HepG2 (cell line): ENCODE results near the gene GMEB1. TPM values are rescaled to one million over a fixed set of nuclear protein-coding genes. Genes with fewer than 3 reads are reported as not detected.

Source experiments
- AGO2 ChIP-seq: fragments of 200-400 bp; formaldehyde crosslinking; optimal IDR thresholded peaks from 2 replicates; pipeline ENCODE3; 2017; ENCODE audit warnings: mild to moderate bottlenecking, low read depth, low read length, moderate library complexity
- ATM ChIP-seq: fragments of 450-650 bp; IDR thresholded peaks from 2 replicates; pipeline ENCODE4 v1.7.1; 2017; ENCODE audit warnings: mild to moderate bottlenecking, borderline replicate concordance
- DPF2 ChIP-seq: sonication (generic); formaldehyde crosslinking; IDR thresholded peaks from 2 replicates; pipeline ENCODE4 v1.4.0; 2020; ENCODE audit warnings: mild to moderate bottlenecking, low read depth, missing genetic modification reagents, borderline replicate concordance
- FUBP1 ChIP-seq: sonication (generic); formaldehyde crosslinking; IDR thresholded peaks from 2 replicates; pipeline ENCODE4 v1.5.1; 2020; ENCODE audit warnings: missing genetic modification reagents, mild to moderate bottlenecking, borderline replicate concordance
- HNRNPH1 ChIP-seq: fragments of 200-400 bp; formaldehyde crosslinking; optimal IDR thresholded peaks from 2 replicates; pipeline ENCODE3; 2017; ENCODE audit warnings: mild to moderate bottlenecking, low read depth, low read length
- HOXD1 ChIP-seq: sonication (generic); formaldehyde crosslinking; IDR thresholded peaks from 2 replicates; pipeline ENCODE4 v1.5.0; 2020; ENCODE audit warnings: missing genetic modification reagents
- MEIS1 ChIP-seq: sonication (generic); formaldehyde crosslinking; IDR thresholded peaks from 2 replicates; pipeline ENCODE4 v1.9.0; 2021; ENCODE audit warnings: mild to moderate bottlenecking, missing genetic modification reagents, moderate library complexity, borderline replicate concordance
- MTA3 ChIP-seq: sonication (generic); formaldehyde crosslinking; IDR thresholded peaks from 2 replicates; pipeline ENCODE4 v1.4.0; 2020; ENCODE audit warnings: missing genetic modification reagents
- NFYC ChIP-seq: IDR thresholded peaks from 2 replicates; pipeline ENCODE4 v1.6.1; 2016; ENCODE audit warnings: missing genetic modification reagents, missing compliant biosample characterization
- PCBP2 ChIP-seq: fragments of 200-400 bp; formaldehyde crosslinking; optimal IDR thresholded peaks from 2 replicates; pipeline ENCODE3; 2018; ENCODE audit warnings: low read length, low read depth; ENCODE audit not compliant: poor library complexity, severe bottlenecking
- SMARCE1 ChIP-seq: fragments of 450-650 bp; IDR thresholded peaks from 2 replicates; pipeline ENCODE4 v1.6.1; 2017; ENCODE audit warnings: borderline replicate concordance
- SP140L ChIP-seq: sonication (generic); formaldehyde crosslinking; IDR thresholded peaks from 2 replicates; pipeline ENCODE4 v1.4.0; 2020; ENCODE audit warnings: missing genetic modification reagents, borderline replicate concordance
- SRF ChIP-seq: IDR thresholded peaks from 2 replicates; pipeline ENCODE4 v1.6.1; 2011; ENCODE audit warnings: mild to moderate bottlenecking, low read depth, low read length, moderate library complexity
- TCF7 ChIP-seq: sonication (generic); IDR thresholded peaks from 2 replicates; pipeline ENCODE4 v1.6.1; 2016; ENCODE audit warnings: antibody characterized with exemption, low read depth
- TMF1 ChIP-seq: sonication (generic); formaldehyde crosslinking; IDR thresholded peaks from 2 replicates; pipeline ENCODE4 v1.8.1; 2022; ENCODE audit warnings: low read depth, missing genetic modification reagents
- ZBTB46 ChIP-seq: sonication (generic); formaldehyde crosslinking; IDR thresholded peaks from 2 replicates; pipeline ENCODE4 v1.4.0; 2020; ENCODE audit warnings: mild to moderate bottlenecking, missing genetic modification reagents, borderline replicate concordance
- ZFP36L1 ChIP-seq: sonication (generic); formaldehyde crosslinking; IDR thresholded peaks from 2 replicates; pipeline ENCODE4 v1.8.0; 2022; ENCODE audit warnings: mild to moderate bottlenecking, missing genetic modification reagents, moderate library complexity
- ZNF160 ChIP-seq: sonication (generic); formaldehyde crosslinking; IDR thresholded peaks from 2 replicates; pipeline ENCODE4 v1.8.0; 2022; ENCODE audit warnings: mild to moderate bottlenecking, inconsistent platforms, missing genetic modification reagents
- ZNF224 ChIP-seq: sonication (generic); formaldehyde crosslinking; IDR thresholded peaks from 2 replicates; pipeline ENCODE4 v1.5.0; 2020; ENCODE audit warnings: mild to moderate bottlenecking, missing genetic modification reagents
- ZNF235 ChIP-seq: sonication (generic); formaldehyde crosslinking; IDR thresholded peaks from 2 replicates; pipeline ENCODE4 v1.8.1; 2023; ENCODE audit warnings: mild to moderate bottlenecking, missing genetic modification reagents, borderline replicate concordance
- ZNF605 ChIP-seq: sonication (generic); formaldehyde crosslinking; IDR thresholded peaks from 2 replicates; pipeline ENCODE4 v1.8.0; 2022; ENCODE audit warnings: mild to moderate bottlenecking, missing genetic modification reagents
- ZNF670 ChIP-seq: sonication (generic); formaldehyde crosslinking; IDR thresholded peaks from 2 replicates; pipeline ENCODE4 v1.8.0; 2022; ENCODE audit warnings: mild to moderate bottlenecking, missing genetic modification reagents, borderline replicate concordance
- ZNF720 ChIP-seq: sonication (generic); formaldehyde crosslinking; IDR thresholded peaks from 2 replicates; pipeline ENCODE4 v1.4.0; 2020; ENCODE audit warnings: missing genetic modification reagents
- ZNF724P ChIP-seq: sonication (generic); formaldehyde crosslinking; IDR thresholded peaks from 2 replicates; pipeline ENCODE4 v1.8.0; 2022; ENCODE audit warnings: missing genetic modification reagents, borderline replicate concordance
- ZSCAN12 ChIP-seq: sonication (generic); formaldehyde crosslinking; IDR thresholded peaks from 2 replicates; pipeline ENCODE4 v1.9.0; 2021; ENCODE audit warnings: mild to moderate bottlenecking, missing genetic modification reagents
- polyA plus RNA-seq, 8 experiments: library from polyadenylated mRNA; depleted of rRNA in 3 of 8; stranded (reverse) in 7 of 8; unstranded in 1 of 8; fragments of >200 nt; fragmentation: Illumina TruSeq in 4 of 8; extraction: Trizol in 4 of 8; gene quantifications; 2 replicates each; pipeline versions ENCODE4 v1.2.1 to v1.2.3, GENCODE V29; 2011 to 2016; ENCODE audit warnings: low read depth in 4 of 8, missing spikeins in 1 of 8, mixed read lengths in 1 of 8; ENCODE audit not compliant: insufficient read depth in 1 of 8
- total RNA-seq, 5 experiments: library from RNA; depleted of rRNA; stranded (reverse); fragments of >200 nt; fragmentation: Illumina TruSeq; extraction: Trizol; gene quantifications; 2 replicates each; pipeline ENCODE4 v1.2.3, GENCODE V29; 2016; ENCODE audit warnings: low read depth in 1 of 5
- TF ChIP-seq, protein P1 (sequence below): sonication (generic); formaldehyde crosslinking; IDR thresholded peaks from 2 replicates; pipeline ENCODE4 v1.4.0; 2020; ENCODE audit warnings: missing genetic modification reagents

GMEB1 gene
- total and polyA plus RNA-seq, 2 of the 13 experiments (the other 11 are each of a cell fraction or from before 2014, with no cell fraction given) = 3.0 to 6.0 TPM

DNA sequence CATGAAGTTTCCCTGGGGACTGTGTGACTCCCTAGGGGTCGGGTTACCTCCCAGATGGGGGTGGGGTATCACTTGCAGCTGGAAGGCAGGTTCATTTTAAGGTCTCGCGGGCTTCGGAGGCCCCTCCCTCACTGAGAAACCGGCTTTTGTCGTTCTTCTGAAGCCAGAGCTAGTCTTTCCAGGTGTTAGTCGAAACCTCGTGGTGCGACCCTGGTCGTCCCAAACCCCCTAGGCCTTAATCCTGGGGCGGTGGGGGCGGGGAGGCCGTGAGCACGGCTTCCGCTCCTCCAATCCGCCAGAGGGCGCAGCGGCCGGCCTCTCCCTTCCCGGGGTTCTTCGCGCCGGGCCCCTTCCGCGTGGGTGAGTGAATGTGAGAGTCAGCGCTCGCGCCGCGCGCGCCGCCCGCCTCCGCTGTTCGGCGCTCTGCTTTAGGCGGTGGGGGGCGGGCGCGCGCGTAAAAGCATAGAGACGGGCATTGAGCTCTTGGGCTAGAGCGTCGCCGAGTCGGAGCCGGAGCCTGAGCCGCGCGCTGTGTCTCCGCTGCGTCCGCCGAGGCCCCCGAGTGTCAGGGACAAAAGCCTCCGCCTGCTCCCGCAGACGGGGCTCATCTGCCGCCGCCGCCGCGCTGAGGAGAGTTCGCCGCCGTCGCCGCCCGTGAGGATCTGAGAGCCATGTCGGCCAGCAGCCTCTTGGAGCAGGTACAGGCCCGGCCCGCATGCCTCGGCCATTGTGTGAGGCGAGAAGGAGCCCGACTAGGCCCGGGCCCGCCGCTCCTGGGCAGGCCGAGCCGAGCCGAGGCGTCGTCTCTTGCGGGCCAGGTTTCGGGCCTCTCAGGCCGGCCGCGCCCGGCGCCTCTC is 68.1 kb downstream of the GMEB1 start, which contains the start of gene YTHDF2 (continued):
- TF ChIP-seq SRF = no peak
- peak; percentile 25 for TF ChIP-seq HOXD1 (CRISPR knock-in tag)
- TF ChIP-seq TCF7 = no peak
- TF ChIP-seq ZNF720 (CRISPR knock-in tag) = 0 out of 2 replicates have a peak, but pooled peaks have one; percentile 34
- peak; percentile 44; the same call in 1 of the 2 replicates for TF ChIP-seq ZNF670 (CRISPR knock-in tag)
- TF ChIP-seq ZNF160 (CRISPR knock-in tag) = no peak
- TF ChIP-seq ZNF605 (CRISPR knock-in tag) = peak; percentile 70; the same call in 1 of the 2 replicates
- 0 out of 2 replicates have a peak, but pooled peaks have one; percentile 28 for TF ChIP-seq NFYC (CRISPR knock-in tag)
- peak; percentile 54; the same call in 1 of the 2 replicates for TF ChIP-seq MEIS1
- TF ChIP-seq AGO2 = peak; percentile 95
- TF ChIP-seq ATM = no peak
- TF ChIP-seq HNRNPH1 = no peak
- TF ChIP-seq SMARCE1 = no peak
- 0 out of 2 replicates have a peak, but pooled peaks have one; percentile 45 for TF ChIP-seq ZNF224
- peak; percentile 34; the same call in 1 of the 2 replicates for TF ChIP-seq ZFP36L1 (CRISPR knock-in tag)
- no peak for TF ChIP-seq FUBP1 (CRISPR knock-in tag)
- TF ChIP-seq TMF1 (CRISPR knock-in tag) = peak; percentile 79
- no peak for TF ChIP-seq PCBP2
- TF ChIP-seq, protein P1, sequence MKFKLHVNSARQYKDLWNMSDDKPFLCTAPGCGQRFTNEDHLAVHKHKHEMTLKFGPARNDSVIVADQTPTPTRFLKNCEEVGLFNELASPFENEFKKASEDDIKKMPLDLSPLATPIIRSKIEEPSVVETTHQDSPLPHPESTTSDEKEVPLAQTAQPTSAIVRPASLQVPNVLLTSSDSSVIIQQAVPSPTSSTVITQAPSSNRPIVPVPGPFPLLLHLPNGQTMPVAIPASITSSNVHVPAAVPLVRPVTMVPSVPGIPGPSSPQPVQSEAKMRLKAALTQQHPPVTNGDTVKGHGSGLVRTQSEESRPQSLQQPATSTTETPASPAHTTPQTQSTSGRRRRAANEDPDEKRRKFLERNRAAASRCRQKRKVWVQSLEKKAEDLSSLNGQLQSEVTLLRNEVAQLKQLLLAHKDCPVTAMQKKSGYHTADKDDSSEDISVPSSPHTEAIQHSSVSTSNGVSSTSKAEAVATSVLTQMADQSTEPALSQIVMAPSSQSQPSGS = peak; percentile 83
- no peak for TF ChIP-seq ZNF235
- TF ChIP-seq MTA3 (CRISPR knock-in tag) = no peak
- no peak for TF ChIP-seq DPF2 (CRISPR knock-in tag)
- no peak for TF ChIP-seq ZBTB46 (CRISPR knock-in tag)
- TF ChIP-seq ZSCAN12 (CRISPR knock-in tag) = peak; percentile 10; the same call in 1 of the 2 replicates
- no peak for TF ChIP-seq ZNF724P (CRISPR knock-in tag)
- TF ChIP-seq SP140L = no peak
